ENCODE data around the gene PRSS36.

PRSS36 gene

GRCh38 chr16:31193874-31194273, 44.0 kb upstream of the PRSS36 start:
- no peak overlapping the region for H3K4me3 ChIP-seq (ENCODE audit: low read depth, low read length)
- TF ChIP-seq CTCF (IDR thresholded peaks at IDR 0.05; ENCODE audit: control insufficient read depth, extremely low read depth, insufficient read depth), result no peak
- DNase-seq (ENCODE audit: low read depth), result no peak

DNA sequence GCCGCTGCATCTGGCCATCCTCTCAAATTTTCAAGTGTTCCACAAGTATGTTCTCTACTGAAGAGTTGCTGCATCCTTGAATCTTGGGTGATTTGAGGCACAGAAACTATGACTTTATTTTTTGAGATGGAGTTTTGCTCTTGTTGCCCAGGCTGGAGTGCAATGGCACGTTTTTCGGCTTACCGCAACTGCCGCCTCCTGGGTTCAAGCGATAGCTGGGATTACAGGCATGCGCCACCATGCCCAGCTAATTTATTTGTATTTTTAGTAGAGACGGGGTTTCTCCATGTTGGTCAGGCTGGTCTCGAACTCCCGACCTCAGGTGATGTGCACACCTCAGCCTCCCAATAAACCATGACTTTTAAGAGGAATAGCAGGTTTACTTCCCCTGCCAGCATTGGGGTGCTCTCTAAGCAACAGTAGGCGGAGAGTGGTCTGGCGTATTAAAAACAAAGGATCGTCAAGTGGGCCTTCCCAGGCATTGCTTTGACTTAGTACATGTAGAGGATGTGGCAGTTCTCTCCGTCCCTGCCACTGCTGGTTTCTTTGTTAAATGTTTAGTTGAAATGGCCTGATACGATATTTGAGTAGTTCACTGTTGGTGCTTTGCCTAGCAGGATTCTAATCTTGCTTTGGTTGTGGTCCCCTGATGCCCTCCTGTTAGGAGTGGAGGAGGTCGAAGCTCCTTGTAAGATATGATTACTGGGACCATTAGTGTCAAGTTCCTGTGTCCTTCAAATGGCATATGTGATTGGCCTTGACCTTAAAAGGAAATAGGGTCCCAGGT, 43.2 kb upstream of the PRSS36 start:
- no peak overlapping the region for H3K4me3 ChIP-seq (ENCODE audit: low read depth, low read length)
- no peak for TF ChIP-seq CTCF (IDR thresholded peaks at IDR 0.05; ENCODE audit: control insufficient read depth, extremely low read depth, insufficient read depth)
- DNase-seq (ENCODE audit: low read depth), result no peak

DNA sequence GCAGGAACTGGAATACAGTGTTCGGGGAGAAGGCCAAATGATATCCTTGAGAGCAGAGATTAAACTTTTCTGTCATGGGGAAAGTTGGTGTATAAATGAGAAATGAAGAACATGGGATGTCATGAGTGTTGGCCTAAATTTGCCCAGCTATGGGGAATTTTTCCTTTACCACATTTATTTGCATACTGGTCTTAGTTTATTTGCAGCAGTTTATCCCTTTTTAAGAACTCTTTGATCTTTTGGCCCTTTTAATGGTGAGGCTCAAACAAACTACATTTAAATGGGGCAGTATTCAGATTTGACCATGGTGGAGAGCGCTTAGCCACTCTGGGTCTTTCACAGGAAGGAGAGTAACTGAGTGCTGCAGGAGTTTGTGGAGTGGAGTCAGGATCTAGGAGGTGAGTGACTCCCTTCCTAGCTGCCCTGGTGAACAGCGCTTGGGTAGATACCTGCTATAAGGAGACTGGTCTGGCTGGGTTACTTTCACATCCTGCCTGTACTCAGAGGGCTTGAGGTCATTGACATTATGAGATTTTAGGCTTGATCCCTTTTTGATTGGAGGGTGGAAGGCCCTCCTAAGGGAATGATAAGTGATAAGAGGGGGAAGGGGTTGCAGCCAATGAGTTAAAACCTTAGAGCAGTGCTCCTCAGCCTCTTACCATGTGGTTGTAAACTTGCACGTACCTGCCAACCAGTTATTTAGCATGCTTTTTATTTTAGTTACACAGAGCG, 42.0 kb upstream of the PRSS36 start:
- TF ChIP-seq CTCF (IDR thresholded peaks at IDR 0.05; ENCODE audit: control insufficient read depth, extremely low read depth, insufficient read depth), result no peak
- DNase-seq (ENCODE audit: low read depth), result no peak
- H3K4me3 ChIP-seq (ENCODE audit: low read depth, low read length), result no peak overlapping the region

- H3K4me3 ChIP-seq (ENCODE audit: low read depth, low read length), result no peak overlapping the region
- TF ChIP-seq CTCF (IDR thresholded peaks at IDR 0.05; ENCODE audit: control insufficient read depth, extremely low read depth, insufficient read depth), result no peak
- no peak for DNase-seq (ENCODE audit: low read depth)
Observed at GRCh38 chr16:31190818-31191444, 41.1 kb upstream of the PRSS36 start.

- DNase-seq (ENCODE audit: low read depth), result no peak
- no peak overlapping the region for H3K4me3 ChIP-seq (ENCODE audit: low read depth, low read length)
- TF ChIP-seq CTCF (IDR thresholded peaks at IDR 0.05; ENCODE audit: control insufficient read depth, extremely low read depth, insufficient read depth), result no peak
Observed at GRCh38 chr16:31190061-31190460, 40.2 kb upstream of the PRSS36 start.

- no peak overlapping the region for H3K4me3 ChIP-seq (ENCODE audit: low read depth, low read length)
- no peak for DNase-seq (ENCODE audit: low read depth)
- TF ChIP-seq CTCF (IDR thresholded peaks at IDR 0.05; ENCODE audit: control insufficient read depth, extremely low read depth, insufficient read depth), result no peak
Observed at GRCh38 chr16:31189412-31189778, 39.5 kb upstream of the PRSS36 start.

Measured in LNCaP clone FGC (cell line).